Thymus (tissue), 11 donors: Measurements from ENCODE around the gene ZC3H15. TPM values are rescaled to one million over a fixed set of nuclear protein-coding genes. Genes with fewer than 3 reads are reported as not detected.

Source experiments
- DNase-seq, 9 donors: peaks; one replicate each; pipeline ENCODE4 v3.0.0-alpha.2; 2013; ENCODE audit warnings: low spot score in 9 of 9, low read depth in 6 of 9, missing footprints in 1 of 9
- H3K27ac ChIP-seq, 2 donors: one replicate each; pipeline ENCODE4 v1.5.1; 2013; ENCODE audit warnings: control low read depth in 1 of 2, low read depth in 1 of 2, low read length in 1 of 2, mild to moderate bottlenecking in 1 of 2, moderate library complexity in 1 of 2
- H3K27me3 ChIP-seq, 2 donors: one replicate each; pipeline ENCODE4 v1.5.1; 2013; ENCODE audit warnings: low read length in 1 of 2; ENCODE audit not compliant: control insufficient read depth in 2 of 2, insufficient read depth in 1 of 2
- H3K36me3 ChIP-seq, 2 donors: one replicate each; pipeline ENCODE4 v1.5.1; 2013; ENCODE audit warnings: low read length in 1 of 2, mild to moderate bottlenecking in 1 of 2, moderate library complexity in 1 of 2; ENCODE audit not compliant: control insufficient read depth in 2 of 2, insufficient read depth in 2 of 2
- H3K4me1 ChIP-seq, 2 donors: one replicate each; pipeline ENCODE4 v1.5.1; 2013; ENCODE audit warnings: low read length in 2 of 2; ENCODE audit not compliant: control insufficient read depth in 2 of 2, insufficient read depth in 2 of 2
- H3K4me3 ChIP-seq, 2 donors: one replicate each; pipeline ENCODE4 v1.5.1; 2013; ENCODE audit warnings: low read length in 2 of 2, control low read depth in 1 of 2, mild to moderate bottlenecking in 1 of 2
- H3K9me3 ChIP-seq, 2 donors: one replicate each; pipeline ENCODE4 v1.5.1; 2013; ENCODE audit warnings: low read length in 1 of 2, mild to moderate bottlenecking in 1 of 2; ENCODE audit not compliant: control insufficient read depth in 2 of 2, insufficient read depth in 1 of 2
- WGBS: extraction: QIAGEN DNeasy Blood & Tissue Kit; methylation state at CpG from one replicate; pipeline ENCODE4 v1.1.7; 2013; 5-methylcytosine and 5-hydroxymethylcytosine counted together
- polyA plus RNA-seq: library from polyadenylated mRNA; stranded (reverse); fragments of 200-250 nt; gene quantifications from one replicate; pipeline ENCODE4 v1.2.3, GENCODE V29; 2013
- total RNA-seq: library from RNA; stranded (reverse); fragments of 120-200 nt; gene quantifications from one replicate; pipeline ENCODE4 v1.2.4, GENCODE V29; 2013
- donor health status: healthy.

Gene ZC3H15
- total and polyA plus RNA-seq, 2 donors, result 72.7 to 75.9 TPM

- Histone ChIP-seq H3K9me3 (no peaks in the 10 kb centered on the region), H3K36me3 (no peaks in the 10 kb centered on the region), H3K27me3 (no peaks in the 10 kb centered on the region), H3K4me1 (no peaks in the 10 kb centered on the region), H3K27ac (no peak overlapping the region), H3K4me3 (no peak overlapping the region)
- WGBS, result 99% methylated on average over 1 of the region's 1 CpG
- DNase-seq, result no peak
Observed at GRCh38 chr2:186480991-186481390, 5.1 kb upstream of the ZC3H15 start.

GRCh38 chr2:186484062-186484735, 1.9 kb upstream of the ZC3H15 start:
- Histone ChIP-seq H3K4me1 (peaks cover 5 to 10% of the 10 kb centered on the region in 2 donors), H3K4me3 (no peak overlapping the region), H3K27ac (no peak overlapping the region), H3K36me3 (no peaks in the 10 kb centered on the region), H3K9me3 (no peaks in the 10 kb centered on the region), H3K27me3 (no peaks in the 10 kb centered on the region)
- 50% methylated on average over 6 of the region's 6 CpGs for WGBS
- no peak for DNase-seq

DNA sequence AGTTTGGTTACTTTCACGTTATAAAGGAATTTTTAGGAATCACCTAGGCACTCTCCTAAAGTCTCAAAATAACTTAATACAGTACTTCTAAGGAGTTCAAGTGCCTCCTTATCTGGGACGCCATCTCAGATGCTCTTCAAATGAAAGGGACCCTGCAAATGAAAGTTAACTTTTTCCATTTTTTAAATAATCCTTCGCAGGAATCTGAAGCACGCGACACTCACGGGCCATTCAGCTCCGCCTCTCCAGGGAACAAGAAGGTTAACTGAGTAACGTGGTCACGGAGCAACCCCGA, 537 bp upstream of the ZC3H15 start:
- Histone ChIP-seq H3K4me1 (peaks cover 5 to 10% of the 10 kb centered on the region in 2 donors), H3K36me3 (no peaks in the 10 kb centered on the region), H3K27me3 (no peaks in the 10 kb centered on the region), H3K9me3 (no peaks in the 10 kb centered on the region), H3K4me3 (peak overlapping the region; percentile 84 to 90), H3K27ac (peak overlapping the region; percentile 84 to 89)
- DNase-seq, result no peak
- under 1% methylated on average over 10 of the region's 10 CpGs for WGBS

- H3K27me3 ChIP-seq, result no peaks in the 10 kb centered on the region
- peak overlapping the region; percentile 84 to 89 for H3K27ac ChIP-seq
- no peaks in the 10 kb centered on the region for H3K36me3 ChIP-seq
- peak in 6 of 9 donors; percentile 9 to 59 (median 16) for DNase-seq
- H3K4me3 ChIP-seq, result peak overlapping the region; percentile 84 to 90
- no peaks in the 10 kb centered on the region for H3K9me3 ChIP-seq
- H3K4me1 ChIP-seq, result peaks cover 5 to 10% of the 10 kb centered on the region in 2 donors
- WGBS, result 4% methylated on average over 31 of the region's 31 CpGs
Observed at GRCh38 chr2:186486651-186487647, 889 bp downstream of the ZC3H15 start.

DNA sequence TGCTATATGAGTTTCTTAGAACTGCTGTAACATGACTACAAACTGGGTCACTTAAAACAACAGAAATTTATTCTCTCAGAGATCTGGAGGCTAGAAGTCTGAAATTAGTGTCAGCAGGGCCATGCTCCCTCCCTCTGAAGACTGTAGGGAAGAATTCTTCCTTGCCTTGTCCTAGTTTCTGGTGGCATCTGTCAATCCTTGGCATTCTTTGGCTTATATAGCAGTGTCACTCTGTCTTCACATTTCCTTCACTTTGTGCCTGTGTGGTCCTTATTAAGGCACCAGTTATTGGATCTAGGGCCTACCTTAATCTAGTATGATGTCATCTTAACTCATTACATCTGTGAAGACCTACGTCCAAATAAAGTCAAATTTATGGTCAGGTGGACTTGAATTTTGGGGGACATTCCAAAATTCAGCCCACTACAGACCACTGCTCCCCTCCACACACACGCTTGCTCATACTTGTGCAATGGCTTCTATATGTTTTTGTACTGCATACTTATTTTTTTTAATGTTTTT, 7.6 kb downstream of the ZC3H15 start:
- peaks cover 8 to 31% of the 10 kb centered on the region in 2 donors for H3K36me3 ChIP-seq
- H3K27me3 ChIP-seq, result no peaks in the 10 kb centered on the region
- no peak for DNase-seq
- no peak overlapping the region for H3K4me3 ChIP-seq
- H3K4me1 ChIP-seq, result peaks cover 1 to 4% of the 10 kb centered on the region in 2 donors
- WGBS, result 97% methylated on average over 2 of the region's 2 CpGs
- no peaks in the 10 kb centered on the region for H3K9me3 ChIP-seq
- no peak overlapping the region for H3K27ac ChIP-seq

DNA sequence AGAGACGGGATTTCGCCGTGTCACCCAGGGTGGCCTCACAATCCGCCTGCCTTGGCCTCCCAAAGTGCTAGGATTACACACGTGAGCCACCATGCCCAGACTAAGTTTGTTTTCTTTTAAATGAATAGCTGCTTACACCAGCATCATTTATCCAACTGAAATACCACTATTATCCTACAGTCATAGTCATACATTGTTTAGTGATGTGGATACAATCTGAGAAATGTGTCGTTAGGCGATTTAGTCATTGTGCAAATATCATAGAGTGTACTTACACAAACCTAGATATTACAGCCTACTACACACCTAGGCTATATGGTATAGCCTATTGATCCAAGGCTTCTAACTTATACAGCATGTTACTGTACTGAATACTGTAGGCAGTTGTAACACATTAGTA, 10.3 kb downstream of the ZC3H15 start:
- no peaks in the 10 kb centered on the region for H3K27me3 ChIP-seq
- WGBS, result over 99% methylated on average over 7 of the region's 7 CpGs
- DNase-seq, result no peak
- no peaks in the 10 kb centered on the region for H3K4me1 ChIP-seq
- peaks cover 13 to 54% of the 10 kb centered on the region in 2 donors for H3K36me3 ChIP-seq
- no peak overlapping the region for H3K4me3 ChIP-seq
- no peak overlapping the region for H3K27ac ChIP-seq
- no peaks in the 10 kb centered on the region for H3K9me3 ChIP-seq

- no peak for DNase-seq
- H3K4me1 ChIP-seq, result no peaks in the 10 kb centered on the region
- 97% methylated on average over 3 of the region's 3 CpGs for WGBS
- H3K36me3 ChIP-seq, result peaks cover 18 to 65% of the 10 kb centered on the region in 2 donors
- H3K4me3 ChIP-seq, result no peak overlapping the region
- H3K27ac ChIP-seq, result no peak overlapping the region
- H3K27me3 ChIP-seq, result no peaks in the 10 kb centered on the region
- H3K9me3 ChIP-seq, result no peaks in the 10 kb centered on the region
Observed at GRCh38 chr2:186497928-186498327, 11.9 kb downstream of the ZC3H15 start.

DNA sequence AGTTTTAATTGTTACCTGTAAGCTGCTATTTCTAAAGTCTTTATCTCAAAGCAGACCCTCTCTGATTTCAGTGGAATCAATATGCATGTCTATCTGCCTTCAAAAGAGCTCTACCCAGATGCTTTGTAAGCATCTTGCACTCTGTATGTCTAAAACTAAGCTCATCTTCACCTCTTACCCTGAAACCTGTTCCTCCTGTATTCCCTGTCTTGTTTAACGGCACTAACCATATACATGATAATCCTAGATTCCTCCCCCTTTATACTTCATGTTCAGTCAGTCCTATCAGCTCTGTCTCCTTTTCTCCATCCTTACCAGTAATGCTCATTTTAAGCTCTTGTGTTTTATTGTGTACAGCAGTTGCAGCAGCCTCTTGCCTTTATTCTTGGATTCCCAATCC, 12.8 kb downstream of the ZC3H15 start:
- Histone ChIP-seq H3K4me3 (no peak overlapping the region), H3K27ac (no peak overlapping the region), H3K36me3 (peaks cover 18 to 64% of the 10 kb centered on the region in 2 donors), H3K4me1 (no peaks in the 10 kb centered on the region), H3K9me3 (no peaks in the 10 kb centered on the region), H3K27me3 (no peaks in the 10 kb centered on the region)
- WGBS, result 50% methylated on average over 1 of the region's 1 CpG
- DNase-seq, result no peak
